Erythroblast (primary cell): ENCODE data around the gene VASN.

Source experiments
- GATA1 ChIP-seq: IDR thresholded peaks from 2 replicates; pipeline ENCODE4 v1.6.1; 2011; ENCODE audit warnings: low read depth, mild to moderate bottlenecking, control low read depth, low read length, moderate library complexity
- POLR2A ChIP-seq: IDR thresholded peaks from 2 replicates; pipeline ENCODE4 v1.6.1; 2011; ENCODE audit warnings: mild to moderate bottlenecking, low read length

DNA sequence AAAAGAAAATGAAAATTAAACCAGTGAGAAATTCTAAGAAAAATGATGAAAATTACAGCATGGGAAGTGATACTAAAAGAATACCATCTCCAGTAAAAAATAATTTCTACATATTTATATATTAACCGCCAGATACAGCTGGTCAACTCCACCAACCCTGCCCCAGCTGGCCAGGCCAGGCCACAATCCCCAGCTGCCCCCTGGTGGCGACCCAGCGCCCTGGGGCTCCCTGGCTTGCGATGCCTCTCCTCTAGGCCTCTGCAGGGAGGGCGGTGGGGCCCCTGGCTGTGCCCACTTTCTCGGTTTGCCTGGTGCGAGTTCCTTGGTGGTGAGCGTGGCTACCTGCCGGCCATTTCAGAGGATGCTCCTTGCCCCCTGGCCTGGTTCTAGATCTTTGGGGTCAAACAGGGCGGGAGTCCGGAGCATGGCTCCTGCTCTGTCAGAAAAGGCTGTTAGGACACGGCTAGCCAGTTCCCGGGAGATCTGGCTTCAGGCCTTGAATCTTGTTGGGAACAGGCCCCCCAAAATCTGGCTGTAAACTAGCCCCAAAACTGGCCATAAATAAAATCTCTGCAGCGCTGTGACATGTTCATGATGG, 41.3 kb upstream of the VASN start:
- TF ChIP-seq POLR2A: no peak
- no peak for TF ChIP-seq GATA1
